ENCODE results near the gene LRRTM4.

DNA sequence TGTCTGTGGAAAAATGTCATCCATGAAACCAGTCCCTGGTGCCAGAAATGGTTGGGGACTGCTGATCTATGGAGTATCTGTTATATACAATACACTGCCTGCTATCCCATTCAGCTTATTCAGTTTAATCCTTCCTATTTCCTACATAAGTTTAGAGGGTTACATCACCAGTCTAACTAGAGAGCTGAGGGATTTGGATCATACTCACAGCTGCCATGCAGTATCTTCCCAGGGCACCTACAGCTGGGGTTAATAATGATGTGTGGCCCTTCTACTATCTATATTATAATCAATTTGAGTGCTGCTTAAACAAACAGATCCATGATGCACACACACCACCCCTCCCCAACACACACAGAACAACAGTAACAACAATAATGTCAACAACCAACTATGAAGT is 524.0 kb downstream of the LRRTM4 start:
- TF ChIP-seq TARDBP (IDR thresholded peaks at IDR 0.05; ENCODE audit: borderline replicate concordance) (no peak), SP1 (IDR thresholded peaks at IDR 0.05; ENCODE audit: low read depth, low read length) (no peak), ATF7 (IDR thresholded peaks at IDR 0.05; ENCODE audit: low read depth) (no peak), CREB1 (IDR thresholded peaks at IDR 0.05; ENCODE audit: low read depth) (no peak)
- TF ChIP-seq, protein P1, sequence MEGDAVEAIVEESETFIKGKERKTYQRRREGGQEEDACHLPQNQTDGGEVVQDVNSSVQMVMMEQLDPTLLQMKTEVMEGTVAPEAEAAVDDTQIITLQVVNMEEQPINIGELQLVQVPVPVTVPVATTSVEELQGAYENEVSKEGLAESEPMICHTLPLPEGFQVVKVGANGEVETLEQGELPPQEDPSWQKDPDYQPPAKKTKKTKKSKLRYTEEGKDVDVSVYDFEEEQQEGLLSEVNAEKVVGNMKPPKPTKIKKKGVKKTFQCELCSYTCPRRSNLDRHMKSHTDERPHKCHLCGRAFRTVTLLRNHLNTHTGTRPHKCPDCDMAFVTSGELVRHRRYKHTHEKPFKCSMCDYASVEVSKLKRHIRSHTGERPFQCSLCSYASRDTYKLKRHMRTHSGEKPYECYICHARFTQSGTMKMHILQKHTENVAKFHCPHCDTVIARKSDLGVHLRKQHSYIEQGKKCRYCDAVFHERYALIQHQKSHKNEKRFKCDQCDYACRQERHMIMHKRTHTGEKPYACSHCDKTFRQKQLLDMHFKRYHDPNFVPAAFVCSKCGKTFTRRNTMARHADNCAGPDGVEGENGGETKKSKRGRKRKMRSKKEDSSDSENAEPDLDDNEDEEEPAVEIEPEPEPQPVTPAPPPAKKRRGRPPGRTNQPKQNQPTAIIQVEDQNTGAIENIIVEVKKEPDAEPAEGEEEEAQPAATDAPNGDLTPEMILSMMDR (IDR thresholded peaks at IDR 0.05 in 2 of 3, conservative IDR thresholded peaks at IDR 0.05 in 1 of 3; ENCODE audit: control insufficient read depth in 2 of 3, extremely low read depth in 1 of 3, insufficient read depth in 1 of 3, low read depth in 3 of 3, low read length in 3 of 3) = no peak

All from GM12878 (cell line).